ENCODE measurements around the gene SLC6A12. TPM values are rescaled to one million over a fixed set of nuclear protein-coding genes. Genes with fewer than 3 reads are reported as not detected.
A peak's percentile ranks its signal among the peaks of the same experiment; 100 is the strongest.

The SLC6A12 gene
- total RNA-seq, 1 donor from 2014 or later, result 14.2 TPM

GRCh38 chr12:201361-201760, 12.6 kb downstream of the SLC6A12 start:
- H3K27ac ChIP-seq, result peak overlapping the region; percentile 27
- intact Hi-C loops (cut with DNase I), result no loop called here
- H3K36me3 ChIP-seq, result no peaks in the 10 kb centered on the region
- H3K4me1 ChIP-seq, result peaks cover 9% of the 10 kb centered on the region
- no peak overlapping the region for H3K4me3 ChIP-seq
- ATAC-seq (no peak), DNase-seq (no peak)
- TF ChIP-seq CTCF (IDR thresholded peaks at IDR 0.05), result no peak
- peaks cover 23% of the 10 kb centered on the region for H3K27me3 ChIP-seq (ENCODE audit: low read depth)
- no peaks in the 10 kb centered on the region for H3K9me3 ChIP-seq

- no peak for TF ChIP-seq CTCF (IDR thresholded peaks at IDR 0.05)
- Histone ChIP-seq H3K9me3 (no peaks in the 10 kb centered on the region), H3K36me3 (no peaks in the 10 kb centered on the region), H3K4me3 (no peak overlapping the region), H3K4me1 (peaks cover under 1% of the 10 kb centered on the region), H3K27me3 (ENCODE audit: low read depth) (peaks cover 8% of the 10 kb centered on the region), H3K27ac (no peak overlapping the region)
- DNase-seq (no peak), ATAC-seq (no peak)
- intact Hi-C loops (cut with DNase I), result no loop called here
Measured at GRCh38 chr12:198705-199104, 15.3 kb downstream of the SLC6A12 start.

GRCh38 chr12:197911-198695, 15.9 kb downstream of the SLC6A12 start:
- H3K27ac ChIP-seq, result no peak overlapping the region
- no peak for DNase-seq
- TF ChIP-seq CTCF (IDR thresholded peaks at IDR 0.05), result no peak
- no peaks in the 10 kb centered on the region for H3K9me3 ChIP-seq
- H3K4me3 ChIP-seq, result no peak overlapping the region
- H3K36me3 ChIP-seq, result no peaks in the 10 kb centered on the region
- ATAC-seq, result no peak
- intact Hi-C loops (cut with DNase I), result no loop called here
- no peaks in the 10 kb centered on the region for H3K4me1 ChIP-seq
- peaks cover 2% of the 10 kb centered on the region for H3K27me3 ChIP-seq (ENCODE audit: low read depth)

GRCh38 chr12:197347-197746, 16.6 kb downstream of the SLC6A12 start:
- Histone ChIP-seq H3K27me3 (ENCODE audit: low read depth) (no peaks in the 10 kb centered on the region), H3K27ac (no peak overlapping the region), H3K4me1 (no peaks in the 10 kb centered on the region), H3K36me3 (no peaks in the 10 kb centered on the region), H3K4me3 (no peak overlapping the region), H3K9me3 (no peaks in the 10 kb centered on the region)
- DNase-seq (no peak), ATAC-seq (no peak)
- intact Hi-C loops (cut with DNase I), result no loop called here
- no peak for TF ChIP-seq CTCF (IDR thresholded peaks at IDR 0.05)

GRCh38 chr12:196436-196835, 17.5 kb downstream of the SLC6A12 start:
- ATAC-seq, result no peak
- Histone ChIP-seq H3K4me3 (no peak overlapping the region), H3K27me3 (ENCODE audit: low read depth) (no peaks in the 10 kb centered on the region), H3K9me3 (no peaks in the 10 kb centered on the region), H3K36me3 (no peaks in the 10 kb centered on the region), H3K27ac (no peak overlapping the region), H3K4me1 (no peaks in the 10 kb centered on the region)
- no peak for DNase-seq
- TF ChIP-seq CTCF (IDR thresholded peaks at IDR 0.05), result no peak
- intact Hi-C loops (cut with DNase I), result no loop called here
